ENCODE results near the gene TNPO2.

The TNPO2 gene

GRCh38 chr19:12669270-12670158 is 54.2 kb downstream of the TNPO2 start:
- no peak for TF ChIP-seq CTCF (IDR thresholded peaks at IDR 0.05; ENCODE audit: low read depth, low read length)

GRCh38 chr19:12668932-12669269 is 54.8 kb downstream of the TNPO2 start:
- peak overlapping the region; percentile 96 to 98 for H3K4me3 ChIP-seq (replicated peaks in 1 of 2; ENCODE audit: low read depth in 2 of 2, low read length in 2 of 2)
- no peak for TF ChIP-seq CTCF (IDR thresholded peaks at IDR 0.05; ENCODE audit: low read depth, low read length)
- DNase-seq (ENCODE audit: low read depth in 2 of 2), result peak; percentile 57 to 64

More at GRCh38 chr19:12669270-12670158, 54.2 kb downstream of the TNPO2 start:
- H3K4me3 ChIP-seq (replicated peaks in 1 of 2; ENCODE audit: low read depth in 2 of 2, low read length in 2 of 2), result peak overlapping the region; percentile 96 to 98
- peak; percentile 89 to 91 for DNase-seq (ENCODE audit: low read depth in 2 of 2)

- DNase-seq (ENCODE audit: low read depth in 2 of 2), result no peak
- peak overlapping the region; percentile 96 to 98 for H3K4me3 ChIP-seq (replicated peaks in 1 of 2; ENCODE audit: low read depth in 2 of 2, low read length in 2 of 2)
- no peak for TF ChIP-seq CTCF (IDR thresholded peaks at IDR 0.05; ENCODE audit: low read depth, low read length)
Observed at GRCh38 chr19:12668346-12668745, 55.4 kb downstream of the TNPO2 start.

- peak overlapping the region in 1 of 2 donors; percentile 96 for H3K4me3 ChIP-seq (replicated peaks in 1 of 2; ENCODE audit: low read depth in 2 of 2, low read length in 2 of 2)
- TF ChIP-seq CTCF (IDR thresholded peaks at IDR 0.05; ENCODE audit: low read depth, low read length), result no peak
- no peak for DNase-seq (ENCODE audit: low read depth in 2 of 2)
Observed at GRCh38 chr19:12667731-12668302, 55.9 kb downstream of the TNPO2 start.

- no peak for TF ChIP-seq CTCF (IDR thresholded peaks at IDR 0.05; ENCODE audit: low read depth, low read length)
- peak; percentile 59 to 67 for DNase-seq (ENCODE audit: low read depth in 2 of 2)
- H3K4me3 ChIP-seq (replicated peaks in 1 of 2; ENCODE audit: low read depth in 2 of 2, low read length in 2 of 2), result peak within 1 kb of the TSS; percentile 80 to 88
Observed at GRCh38 chr19:12666265-12667048, 57.3 kb downstream of the TNPO2 start, which contains the start of the genes MAN2B1 and WDR83. TSS of gene MAN2B1 (minus strand) at chr19:12666742. CDS start at chr19:12666701, 41 bp downstream. TSS of gene WDR83 (plus strand) at chr19:12666807. CDS start at chr19:12669791, 2,984 bp downstream.

GRCh38 chr19:12665671-12666264 is 58.0 kb downstream of the TNPO2 start:
- no peak for TF ChIP-seq CTCF (IDR thresholded peaks at IDR 0.05; ENCODE audit: low read depth, low read length)
- peak overlapping the region; percentile 80 to 88 for H3K4me3 ChIP-seq (replicated peaks in 1 of 2; ENCODE audit: low read depth in 2 of 2, low read length in 2 of 2)
- no peak for DNase-seq (ENCODE audit: low read depth in 2 of 2)

Data from cardiac fibroblast (primary cell).